Trophoblast cell (in vitro differentiated cells and primary cell): ENCODE data around the gene HDAC11.

Source experiments
- DNase-seq, 2 donors: peaks; one replicate each; pipeline ENCODE4 v3.0.0-alpha.2; 2016
- H2AFZ ChIP-seq: 2 replicates; pipeline ENCODE4 v1.6.1; 2013; ENCODE audit warnings: low read length, moderate library complexity, mild to moderate bottlenecking; ENCODE audit not compliant: insufficient read depth, poor library complexity
- H2AK5ac ChIP-seq: 2 replicates; pipeline ENCODE4 v1.6.1; 2013; ENCODE audit warnings: mild to moderate bottlenecking, low read length
- H2BK120ac ChIP-seq: 2 replicates; pipeline ENCODE4 v1.6.1; 2013; ENCODE audit warnings: low read length, mild to moderate bottlenecking, moderate library complexity; ENCODE audit not compliant: insufficient read depth, poor library complexity
- H2BK12ac ChIP-seq: 2 replicates; pipeline ENCODE4 v1.6.1; 2013; ENCODE audit warnings: mild to moderate bottlenecking, low read length, moderate library complexity
- H2BK5ac ChIP-seq: 2 replicates; pipeline ENCODE4 v1.6.1; 2013; ENCODE audit warnings: low read length, low read depth, moderate library complexity, mild to moderate bottlenecking; ENCODE audit not compliant: poor library complexity
- H3K14ac ChIP-seq: 2 replicates; pipeline ENCODE4 v1.6.1; 2013; ENCODE audit warnings: mild to moderate bottlenecking, low read length
- H3K18ac ChIP-seq: 2 replicates; pipeline ENCODE4 v1.6.1; 2013; ENCODE audit warnings: mild to moderate bottlenecking, low read length
- H3K23ac ChIP-seq: 2 replicates; pipeline ENCODE4 v1.6.1; 2013; ENCODE audit warnings: low read length
- H3K27ac ChIP-seq: 2 replicates; pipeline ENCODE4 v1.5.1; 2013; ENCODE audit warnings: low read depth, mild to moderate bottlenecking, inconsistent platforms, low read length, moderate library complexity
- H3K27me3 ChIP-seq: 2 replicates; pipeline ENCODE4 v1.6.1; 2013; ENCODE audit warnings: inconsistent platforms, mild to moderate bottlenecking, low read length, moderate library complexity; ENCODE audit not compliant: insufficient read depth
- H3K36me3 ChIP-seq, 2 experiments: 1 replicate in 1 of 2; 2 replicates in 1 of 2; pipeline ENCODE4 v1.6.1; 2013; ENCODE audit warnings: low read length in 2 of 2, mild to moderate bottlenecking in 2 of 2, moderate library complexity in 1 of 2; ENCODE audit not compliant: insufficient read depth in 2 of 2, control insufficient read depth in 1 of 2
- H3K4ac ChIP-seq: 2 replicates; pipeline ENCODE4 v1.6.1; 2013; ENCODE audit warnings: low read depth, mild to moderate bottlenecking, low read length, moderate library complexity
- H3K4me1 ChIP-seq, 2 experiments: 1 replicate in 1 of 2; 2 replicates in 1 of 2; pipeline ENCODE4 v1.6.1; 2013; ENCODE audit warnings: low read length in 2 of 2, mild to moderate bottlenecking in 2 of 2, moderate library complexity in 1 of 2; ENCODE audit not compliant: insufficient read depth in 2 of 2, control insufficient read depth in 1 of 2
- H3K4me2 ChIP-seq: 2 replicates; pipeline ENCODE4 v1.6.1; 2013; ENCODE audit warnings: inconsistent platforms, mild to moderate bottlenecking, low read length, moderate library complexity
- H3K4me3 ChIP-seq: 2 replicates; pipeline ENCODE4 v1.5.1; 2013; ENCODE audit warnings: mild to moderate bottlenecking, low read depth, low read length, inconsistent platforms
- H3K79me1 ChIP-seq: one replicate; pipeline ENCODE4 v1.6.1; 2013; ENCODE audit warnings: low read length
- H3K79me2 ChIP-seq: 2 replicates; pipeline ENCODE4 v1.6.1; 2013; ENCODE audit warnings: low read length, mild to moderate bottlenecking; ENCODE audit not compliant: control insufficient read depth, insufficient read depth, poor library complexity
- H3K9ac ChIP-seq: 2 replicates; pipeline ENCODE4 v1.6.1; 2013; ENCODE audit warnings: mild to moderate bottlenecking, low read length
- H3K9me3 ChIP-seq: 2 replicates; pipeline ENCODE4 v1.6.1; 2013; ENCODE audit warnings: low read depth, mild to moderate bottlenecking, control low read depth, inconsistent platforms, low read length; ENCODE audit not compliant: insufficient read depth
- H4K12ac ChIP-seq: 2 replicates; pipeline ENCODE4 v1.6.1; 2013; ENCODE audit warnings: low read depth, mild to moderate bottlenecking, low read length, moderate library complexity
- H4K8ac ChIP-seq: 2 replicates; pipeline ENCODE4 v1.6.1; 2013; ENCODE audit warnings: low read depth, mild to moderate bottlenecking, low read length, moderate library complexity
- H4K91ac ChIP-seq: one replicate; pipeline ENCODE4 v1.6.1; 2013; ENCODE audit warnings: low read depth, mild to moderate bottlenecking, low read length, moderate library complexity
- WGBS: extraction: QIAGEN DNeasy Blood & Tissue Kit; methylation state at CpG from one replicate; pipeline ENCODE4 v1.1.7; 2013; ENCODE audit warnings: missing lambda C conversion rate; ENCODE audit not compliant: insufficient read length, insufficient coverage; ENCODE audit errors: extremely low coverage; 5-methylcytosine and 5-hydroxymethylcytosine counted together

Gene HDAC11

GRCh38 chr3:13472286-13472685 is 7.8 kb upstream of the HDAC11 start:
- peaks cover 0 to 10% of the 10 kb centered on the region in 2 experiments for H3K4me1 ChIP-seq
- no peak overlapping the region for H3K23ac ChIP-seq
- H3K79me2 ChIP-seq, result no peaks in the 10 kb centered on the region
- H3K9ac ChIP-seq, result no peak overlapping the region
- H2BK12ac ChIP-seq, result no peak overlapping the region
- H3K27ac ChIP-seq, result no peak overlapping the region
- peak; percentile 70 to 90 for DNase-seq
- H4K91ac ChIP-seq, result no peak overlapping the region
- no peak overlapping the region for H3K4me3 ChIP-seq
- H2AK5ac ChIP-seq, result no peak overlapping the region
- H3K36me3 ChIP-seq, result no peaks in the 10 kb centered on the region
- H3K27me3 ChIP-seq, result no peaks in the 10 kb centered on the region
- no peaks in the 10 kb centered on the region for H3K79me1 ChIP-seq
- H3K18ac ChIP-seq, result no peak overlapping the region
- H3K9me3 ChIP-seq, result peaks cover 2% of the 10 kb centered on the region
- no peak overlapping the region for H3K4me2 ChIP-seq
- no peak overlapping the region for H3K14ac ChIP-seq
- WGBS, result no CpG with 5 or more reads among the region's 4 CpGs
- no peak overlapping the region for H4K12ac ChIP-seq
- no peak overlapping the region for H2BK5ac ChIP-seq
- no peak overlapping the region for H2AFZ ChIP-seq
- no peak overlapping the region for H4K8ac ChIP-seq
- H3K4ac ChIP-seq, result no peak overlapping the region
- H2BK120ac ChIP-seq, result no peak overlapping the region

- H3K18ac ChIP-seq, result no peak overlapping the region
- H3K27ac ChIP-seq, result no peak overlapping the region
- no peaks in the 10 kb centered on the region for H3K27me3 ChIP-seq
- H3K9ac ChIP-seq, result no peak overlapping the region
- H3K79me1 ChIP-seq, result no peaks in the 10 kb centered on the region
- H3K14ac ChIP-seq, result no peak overlapping the region
- H2BK120ac ChIP-seq, result no peak overlapping the region
- H3K4me1 ChIP-seq, result peaks cover 0 to 11% of the 10 kb centered on the region in 2 experiments
- H3K36me3 ChIP-seq, result no peaks in the 10 kb centered on the region
- no peak overlapping the region for H3K4me2 ChIP-seq
- H2BK5ac ChIP-seq, result no peak overlapping the region
- H3K79me2 ChIP-seq, result no peaks in the 10 kb centered on the region
- no peak overlapping the region for H2AK5ac ChIP-seq
- peaks cover 2% of the 10 kb centered on the region for H3K9me3 ChIP-seq
- no peak overlapping the region for H2BK12ac ChIP-seq
- no peak overlapping the region for H3K4ac ChIP-seq
- H3K23ac ChIP-seq, result no peak overlapping the region
- no peak for DNase-seq
- H4K91ac ChIP-seq, result no peak overlapping the region
- no CpG with 5 or more reads among the region's 3 CpGs for WGBS
- H4K12ac ChIP-seq, result no peak overlapping the region
- no peak overlapping the region for H4K8ac ChIP-seq
- H3K4me3 ChIP-seq, result no peak overlapping the region
- H2AFZ ChIP-seq, result no peak overlapping the region
These were observed 7.1 kb upstream of the HDAC11 start for GRCh38 chr3:13473020-13473419.

GRCh38 chr3:13474021-13474420 is 6.1 kb upstream of the HDAC11 start:
- H3K23ac ChIP-seq, result no peak overlapping the region
- no peak overlapping the region for H2BK120ac ChIP-seq
- H2AFZ ChIP-seq, result no peak overlapping the region
- no peak overlapping the region for H3K27ac ChIP-seq
- H3K36me3 ChIP-seq, result no peaks in the 10 kb centered on the region
- H3K4me3 ChIP-seq, result no peak overlapping the region
- DNase-seq, result no peak
- H2BK5ac ChIP-seq, result no peak overlapping the region
- peaks cover 2% of the 10 kb centered on the region for H3K9me3 ChIP-seq
- H3K4ac ChIP-seq, result no peak overlapping the region
- no peaks in the 10 kb centered on the region for H3K79me1 ChIP-seq
- no peak overlapping the region for H4K91ac ChIP-seq
- no CpG with 5 or more reads among the region's 12 CpGs for WGBS
- peaks cover under 1 to 12% of the 10 kb centered on the region in 2 experiments for H3K4me1 ChIP-seq
- no peak overlapping the region for H3K14ac ChIP-seq
- no peak overlapping the region for H2AK5ac ChIP-seq
- H3K27me3 ChIP-seq, result no peaks in the 10 kb centered on the region
- no peak overlapping the region for H4K8ac ChIP-seq
- no peak overlapping the region for H4K12ac ChIP-seq
- no peaks in the 10 kb centered on the region for H3K79me2 ChIP-seq
- no peak overlapping the region for H3K9ac ChIP-seq
- no peak overlapping the region for H3K18ac ChIP-seq
- no peak overlapping the region for H2BK12ac ChIP-seq
- H3K4me2 ChIP-seq, result no peak overlapping the region

GRCh38 chr3:13474776-13475303 is 5.3 kb upstream of the HDAC11 start:
- Histone ChIP-seq H4K91ac (no peak overlapping the region), H3K4me3 (no peak overlapping the region), H3K79me1 (peaks cover 4% of the 10 kb centered on the region), H3K14ac (no peak overlapping the region), H3K9me3 (peaks cover 2% of the 10 kb centered on the region), H2AFZ (no peak overlapping the region), H4K12ac (no peak overlapping the region), H2AK5ac (no peak overlapping the region), H3K27me3 (no peaks in the 10 kb centered on the region), H3K23ac (no peak overlapping the region), H3K4me1 (peaks cover 5 to 18% of the 10 kb centered on the region in 2 experiments), H2BK12ac (no peak overlapping the region), H3K4ac (no peak overlapping the region), H2BK120ac (no peak overlapping the region), H3K4me2 (no peak overlapping the region), H3K9ac (no peak overlapping the region), H3K27ac (no peak overlapping the region), H3K36me3 (no peaks in the 10 kb centered on the region), H2BK5ac (no peak overlapping the region), H3K79me2 (peaks cover 2% of the 10 kb centered on the region), H4K8ac (no peak overlapping the region), H3K18ac (no peak overlapping the region)
- peak; percentile 27 to 54 for DNase-seq
- no CpG with 5 or more reads among the region's 10 CpGs for WGBS
